Measurements from ENCODE around the gene OR4D1.

GRCh38 chr17:58181796-58182195, 33.6 kb downstream of the OR4D1 start:
- TF ChIP-seq EZH2 (IDR thresholded peaks at IDR 0.05; ENCODE audit: low read length, missing control alignments) (no peak), CTCF (conservative IDR thresholded peaks at IDR 0.05 in 1 of 2, IDR thresholded peaks at IDR 0.05 in 1 of 2; ENCODE audit: low read depth in 1 of 2, low read length in 2 of 2) (no peak)

Data from fibroblast of lung (primary cell).